Upper lobe of left lung (tissue), 4 donors: ENCODE measurements around the gene ARHGEF38.
"Not testable (repeated sequence)": the region's sequence is repeated elsewhere in the genome, so short reads cannot be mapped to it uniquely, and the experiment has no call there.

ENCODE experiments used
- EP300 ChIP-seq, 4 donors: sonication (generic); formaldehyde crosslinking; IDR thresholded peaks; one replicate each; pipeline ENCODE4 v1.5.1; 2017; ENCODE audit warnings: antibody characterized with exemption in 4 of 4, control low read depth in 2 of 4
- POLR2A ChIP-seq, 4 donors: fragments of 450-650 bp; IDR thresholded peaks; one replicate each; pipeline ENCODE4 v1.5.1; 2016 to 2017; ENCODE audit warnings: antibody characterized with exemption in 4 of 4, mild to moderate bottlenecking in 2 of 4
- POLR2AphosphoS5 ChIP-seq, 2 donors: sonication (generic); formaldehyde crosslinking; IDR thresholded peaks; one replicate each; pipeline ENCODE4 v1.5.1; 2017; ENCODE audit warnings: antibody characterized with exemption in 2 of 2
- TF ChIP-seq, protein P1 (sequence below), 6 experiments: fragments of 450-650 bp in 4 of 6; fragments of 200-600 bp in 2 of 6; sonication (generic) in 2 of 6; IDR thresholded peaks; one replicate each; pipeline ENCODE4 v1.5.1; 2016 to 2019; ENCODE audit warnings: antibody characterized with exemption in 6 of 6

DNA sequence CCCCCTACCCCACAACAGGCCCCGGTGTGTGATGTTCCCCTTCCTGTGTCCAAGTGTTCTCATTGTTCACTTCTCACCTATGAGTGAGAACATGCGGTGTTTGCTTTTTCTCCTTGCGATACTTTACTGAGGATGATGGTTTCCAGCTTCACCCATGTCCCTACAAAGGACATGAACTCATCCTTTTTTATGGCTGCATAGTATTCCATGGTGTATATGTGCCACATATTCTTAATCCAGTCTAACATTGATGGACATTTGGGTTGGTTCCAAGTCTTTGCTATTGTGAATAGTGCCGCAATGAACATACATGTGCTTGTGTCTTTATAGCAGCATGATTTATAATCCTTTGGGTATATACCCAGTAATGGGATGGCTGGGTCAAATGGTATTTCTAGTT lies 177.5 kb downstream of the ARHGEF38 start:
- not testable (repeated sequence) for TF ChIP-seq EP300, POLR2A, POLR2AphosphoS5 (IDR thresholded peaks at IDR 0.05)
- TF ChIP-seq, protein P1, sequence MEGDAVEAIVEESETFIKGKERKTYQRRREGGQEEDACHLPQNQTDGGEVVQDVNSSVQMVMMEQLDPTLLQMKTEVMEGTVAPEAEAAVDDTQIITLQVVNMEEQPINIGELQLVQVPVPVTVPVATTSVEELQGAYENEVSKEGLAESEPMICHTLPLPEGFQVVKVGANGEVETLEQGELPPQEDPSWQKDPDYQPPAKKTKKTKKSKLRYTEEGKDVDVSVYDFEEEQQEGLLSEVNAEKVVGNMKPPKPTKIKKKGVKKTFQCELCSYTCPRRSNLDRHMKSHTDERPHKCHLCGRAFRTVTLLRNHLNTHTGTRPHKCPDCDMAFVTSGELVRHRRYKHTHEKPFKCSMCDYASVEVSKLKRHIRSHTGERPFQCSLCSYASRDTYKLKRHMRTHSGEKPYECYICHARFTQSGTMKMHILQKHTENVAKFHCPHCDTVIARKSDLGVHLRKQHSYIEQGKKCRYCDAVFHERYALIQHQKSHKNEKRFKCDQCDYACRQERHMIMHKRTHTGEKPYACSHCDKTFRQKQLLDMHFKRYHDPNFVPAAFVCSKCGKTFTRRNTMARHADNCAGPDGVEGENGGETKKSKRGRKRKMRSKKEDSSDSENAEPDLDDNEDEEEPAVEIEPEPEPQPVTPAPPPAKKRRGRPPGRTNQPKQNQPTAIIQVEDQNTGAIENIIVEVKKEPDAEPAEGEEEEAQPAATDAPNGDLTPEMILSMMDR (IDR thresholded peaks at IDR 0.05): not testable (repeated sequence)
